BLaER1 treated with 17β-estradiol and CSF1 and Interleukin-3, amounts not matched to agents 10 nM and 100 nM (cell line): Measurements from ENCODE around the gene TMEM225.
"Not testable (repeated sequence)": the region's sequence is repeated elsewhere in the genome, so short reads cannot be mapped to it uniquely, and the experiment has no call there.

Source experiments
- H3K27ac ChIP-seq, 11 experiments: shearing (Covaris generic); formaldehyde crosslinking; 2 replicates each; pipeline ENCODE4 v1.8.1; 2022
- H3K27me3 ChIP-seq, 11 experiments: shearing (Covaris generic); formaldehyde crosslinking; 2 replicates each; pipeline ENCODE4 v1.8.1; 2022
- H3K36me3 ChIP-seq, 11 experiments: shearing (Covaris generic); formaldehyde crosslinking; 2 replicates each; pipeline ENCODE4 v1.8.1; 2022
- H3K4me1 ChIP-seq, 10 experiments: shearing (Covaris generic); formaldehyde crosslinking; 2 replicates each; pipeline ENCODE4 v1.8.1; 2022
- H3K4me2 ChIP-seq, 11 experiments: shearing (Covaris generic); formaldehyde crosslinking; 2 replicates each; pipeline ENCODE4 v1.8.1; 2022
- H3K4me3 ChIP-seq, 10 experiments: shearing (Covaris generic); formaldehyde crosslinking; 2 replicates each; pipeline ENCODE4 v1.8.1; 2022
- H3K9ac ChIP-seq, 11 experiments: shearing (Covaris generic); formaldehyde crosslinking; 2 replicates each; pipeline ENCODE4 v1.8.1; 2022
- H3K9me3 ChIP-seq, 11 experiments: shearing (Covaris generic); formaldehyde crosslinking; replicated peaks in 1 of 11; 2 replicates each; pipeline ENCODE4 v1.8.1; 2022
- H4K20me1 ChIP-seq, 11 experiments: shearing (Covaris generic); formaldehyde crosslinking; 2 replicates each; pipeline ENCODE4 v1.8.1; 2022
- Cebpa-rat ChIP-seq, 11 experiments: shearing (Covaris generic); IDR thresholded peaks; 2 replicates each; pipeline ENCODE4 v1.8.1; 2022

The TMEM225 gene

GRCh38 chr11:123885570-123885969 lies at the start of gene TMEM225:
Gene TMEM225, minus strand, starts transcription at chr11:123885670. Its CDS starts 245 bp downstream, at chr11:123885425.
- Histone ChIP-seq H3K27ac (no peak within 1 kb of the TSS), H3K27me3 (no peaks in the 10 kb centered on the region), H3K4me3 (no peak within 1 kb of the TSS), H3K9ac (no peak within 1 kb of the TSS), H3K4me1 (no peaks in the 10 kb centered on the region), H3K9me3 (no peaks in the 10 kb centered on the region), H3K36me3 (no peaks in the 10 kb centered on the region), H3K4me2 (no peak within 1 kb of the TSS), H4K20me1 (no peaks in the 10 kb centered on the region)
- no peak for TF ChIP-seq Cebpa-rat (IDR thresholded peaks at IDR 0.05)

GRCh38 chr11:123924027-123924426 lies 38.6 kb upstream of the TMEM225 start:
- no peak overlapping the region for H3K9ac ChIP-seq
- no peaks in the 10 kb centered on the region for H3K4me1 ChIP-seq
- no peaks in the 10 kb centered on the region for H3K9me3 ChIP-seq
- no peaks in the 10 kb centered on the region for H3K36me3 ChIP-seq
- TF ChIP-seq Cebpa-rat (IDR thresholded peaks at IDR 0.05), result no peak
- no peak overlapping the region for H3K27ac ChIP-seq
- no peaks in the 10 kb centered on the region for H3K27me3 ChIP-seq
- H3K4me3 ChIP-seq, result no peak overlapping the region
- H4K20me1 ChIP-seq, result no peaks in the 10 kb centered on the region
- H3K4me2 ChIP-seq, result no peak overlapping the region

- H3K9me3 ChIP-seq, result no peaks in the 10 kb centered on the region
- H3K36me3 ChIP-seq, result no peaks in the 10 kb centered on the region
- no peak for TF ChIP-seq Cebpa-rat (IDR thresholded peaks at IDR 0.05)
- H3K27me3 ChIP-seq, result no peaks in the 10 kb centered on the region
- H4K20me1 ChIP-seq, result no peaks in the 10 kb centered on the region
- no peak overlapping the region for H3K9ac ChIP-seq
- H3K4me2 ChIP-seq, result no peak overlapping the region
- H3K27ac ChIP-seq, result no peak overlapping the region
- no peaks in the 10 kb centered on the region for H3K4me1 ChIP-seq
- H3K4me3 ChIP-seq, result no peak overlapping the region
Measured at GRCh38 chr11:123920943-123921342, 35.5 kb upstream of the TMEM225 start.

GRCh38 chr11:123905826-123906225 lies 20.4 kb upstream of the TMEM225 start:
- no peaks in the 10 kb centered on the region for H3K36me3 ChIP-seq
- no peak overlapping the region for H3K4me2 ChIP-seq
- no peaks in the 10 kb centered on the region for H3K27me3 ChIP-seq
- H3K4me1 ChIP-seq, result no peaks in the 10 kb centered on the region
- no peak overlapping the region for H3K27ac ChIP-seq
- TF ChIP-seq Cebpa-rat (IDR thresholded peaks at IDR 0.05), result no peak
- H3K4me3 ChIP-seq, result no peak overlapping the region
- peaks cover 0 to under 1% (median 0%) of the 10 kb centered on the region in 11 experiments; a peak in 1 of 22 replicates for H3K9me3 ChIP-seq
- H3K9ac ChIP-seq, result no peak overlapping the region
- H4K20me1 ChIP-seq, result no peaks in the 10 kb centered on the region

GRCh38 chr11:123904932-123905331 lies 19.5 kb upstream of the TMEM225 start:
- Histone ChIP-seq H3K9me3 (no peaks in the 10 kb centered on the region), H4K20me1 (no peaks in the 10 kb centered on the region), H3K27me3 (no peaks in the 10 kb centered on the region), H3K9ac (no peak overlapping the region), H3K4me2 (no peak overlapping the region), H3K27ac (no peak overlapping the region), H3K4me1 (no peaks in the 10 kb centered on the region), H3K4me3 (no peak overlapping the region), H3K36me3 (no peaks in the 10 kb centered on the region)
- TF ChIP-seq Cebpa-rat (IDR thresholded peaks at IDR 0.05), result no peak

GRCh38 chr11:123903932-123904331 lies 18.5 kb upstream of the TMEM225 start:
- Histone ChIP-seq H3K4me2 (no peak overlapping the region), H3K27me3 (no peaks in the 10 kb centered on the region), H3K27ac (no peak overlapping the region), H4K20me1 (no peaks in the 10 kb centered on the region), H3K9me3 (no peaks in the 10 kb centered on the region), H3K9ac (no peak overlapping the region), H3K36me3 (no peaks in the 10 kb centered on the region), H3K4me1 (no peaks in the 10 kb centered on the region), H3K4me3 (no peak overlapping the region)
- TF ChIP-seq Cebpa-rat (IDR thresholded peaks at IDR 0.05), result no peak

GRCh38 chr11:123901867-123902266 lies 16.4 kb upstream of the TMEM225 start, which contains the start of gene OR8D4:
Gene OR8D4, plus strand, starts transcription at chr11:123902167. Its CDS starts 4,265 bp downstream, at chr11:123906432.
- Histone ChIP-seq H4K20me1 (no peaks in the 10 kb centered on the region), H3K9me3 (no peaks in the 10 kb centered on the region), H3K9ac (no peak within 1 kb of the TSS), H3K27me3 (no peaks in the 10 kb centered on the region), H3K4me1 (no peaks in the 10 kb centered on the region), H3K36me3 (no peaks in the 10 kb centered on the region), H3K27ac (no peak within 1 kb of the TSS), H3K4me3 (no peak within 1 kb of the TSS), H3K4me2 (no peak within 1 kb of the TSS)
- TF ChIP-seq Cebpa-rat (IDR thresholded peaks at IDR 0.05), result no peak

- TF ChIP-seq Cebpa-rat (IDR thresholded peaks at IDR 0.05), result no peak
- no peak overlapping the region for H3K27ac ChIP-seq
- H3K9ac ChIP-seq, result no peak overlapping the region
- H3K4me3 ChIP-seq, result no peak overlapping the region
- no peaks in the 10 kb centered on the region for H3K27me3 ChIP-seq
- no peak overlapping the region for H3K4me2 ChIP-seq
- no peaks in the 10 kb centered on the region for H3K9me3 ChIP-seq
- H4K20me1 ChIP-seq, result no peaks in the 10 kb centered on the region
- no peaks in the 10 kb centered on the region for H3K4me1 ChIP-seq
- H3K36me3 ChIP-seq, result no peaks in the 10 kb centered on the region
Measured at GRCh38 chr11:123899792-123900191, 14.3 kb upstream of the TMEM225 start.

- H3K9ac ChIP-seq, result no peak overlapping the region
- no peaks in the 10 kb centered on the region for H3K4me1 ChIP-seq
- no peak overlapping the region for H3K4me3 ChIP-seq
- H3K36me3 ChIP-seq, result no peaks in the 10 kb centered on the region
- no peaks in the 10 kb centered on the region for H3K27me3 ChIP-seq
- H4K20me1 ChIP-seq, result no peaks in the 10 kb centered on the region
- no peak for TF ChIP-seq Cebpa-rat (IDR thresholded peaks at IDR 0.05)
- no peak overlapping the region for H3K4me2 ChIP-seq
- no peak overlapping the region for H3K27ac ChIP-seq
- H3K9me3 ChIP-seq, result no peaks in the 10 kb centered on the region
Measured at GRCh38 chr11:123892031-123892430, 6.6 kb upstream of the TMEM225 start.

- Histone ChIP-seq H4K20me1 (no peaks in the 10 kb centered on the region), H3K27ac (no peak overlapping the region), H3K36me3 (no peaks in the 10 kb centered on the region), H3K9ac (no peak overlapping the region), H3K4me1 (no peaks in the 10 kb centered on the region), H3K27me3 (no peaks in the 10 kb centered on the region), H3K4me2 (no peak overlapping the region), H3K4me3 (no peak overlapping the region), H3K9me3 (peaks cover 0 to 6% (median under 1%) of the 10 kb centered on the region in 11 experiments; a peak in 6 of 22 replicates)
- no peak for TF ChIP-seq Cebpa-rat (IDR thresholded peaks at IDR 0.05)
Measured at GRCh38 chr11:123880912-123881311, 4.6 kb downstream of the TMEM225 start.

- not testable (repeated sequence) for H3K9me3 ChIP-seq, H3K27ac ChIP-seq, H3K4me3 ChIP-seq, H3K27me3 ChIP-seq, H3K9ac ChIP-seq, H3K4me2 ChIP-seq, H3K4me1 ChIP-seq, H3K36me3 ChIP-seq, H4K20me1 ChIP-seq
Measured at GRCh38 chr11:123867795-123868194, 17.7 kb downstream of the TMEM225 start.

- not testable (repeated sequence) for H3K27ac ChIP-seq, H3K4me2 ChIP-seq, H3K9ac ChIP-seq, H4K20me1 ChIP-seq, H3K27me3 ChIP-seq, H3K4me1 ChIP-seq, H3K9me3 ChIP-seq, H3K4me3 ChIP-seq, H3K36me3 ChIP-seq
Measured at GRCh38 chr11:123865293-123865692, 20.2 kb downstream of the TMEM225 start.
